HK-2 (cell line): ENCODE results near the gene CRIP2.

Experiments used
- DNase-seq: peaks from one replicate; pipeline ENCODE4 v3.0.0-alpha.2; 2018; ENCODE audit not compliant: unreplicated experiment

CRIP2 gene

DNA sequence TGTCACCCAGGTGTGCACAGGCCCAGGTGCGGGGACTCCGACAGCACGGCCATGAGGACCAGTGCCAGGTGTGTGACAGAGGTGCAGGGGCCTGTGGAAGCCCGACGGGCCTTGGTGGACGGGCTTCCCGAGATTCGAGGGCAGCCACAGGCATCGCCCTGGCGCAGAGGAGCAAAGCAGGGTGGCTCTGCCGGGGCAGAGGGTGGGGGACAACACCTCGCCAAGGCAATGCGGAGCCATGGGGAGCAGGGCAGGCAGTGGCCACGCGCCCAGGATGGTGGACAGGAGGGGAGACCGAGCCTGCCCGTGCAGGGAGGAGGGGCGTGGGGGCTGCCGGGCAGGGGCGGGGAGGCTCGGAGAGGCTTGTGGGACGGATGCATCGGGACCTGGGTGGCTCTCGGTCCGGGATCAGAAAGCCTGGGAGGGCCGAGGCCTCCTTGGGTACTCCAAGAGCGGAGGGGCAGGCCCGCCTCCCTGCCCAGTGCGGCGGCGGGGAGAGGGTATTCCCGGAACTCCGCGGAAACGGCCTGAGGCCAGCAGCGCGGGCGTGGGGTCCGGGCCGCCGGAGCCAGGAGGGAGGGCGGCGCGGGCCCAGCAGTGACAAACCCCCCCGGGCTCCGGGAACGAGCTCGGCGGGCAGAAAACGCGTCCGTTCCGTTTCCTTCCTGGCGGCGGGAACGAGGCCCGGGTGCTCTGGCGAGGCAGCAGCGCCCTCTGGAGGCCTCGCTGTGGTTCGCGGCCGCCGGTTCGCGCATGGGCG, 53.4 kb downstream of the CRIP2 start:
- DNase-seq: peak; percentile 80

DNA sequence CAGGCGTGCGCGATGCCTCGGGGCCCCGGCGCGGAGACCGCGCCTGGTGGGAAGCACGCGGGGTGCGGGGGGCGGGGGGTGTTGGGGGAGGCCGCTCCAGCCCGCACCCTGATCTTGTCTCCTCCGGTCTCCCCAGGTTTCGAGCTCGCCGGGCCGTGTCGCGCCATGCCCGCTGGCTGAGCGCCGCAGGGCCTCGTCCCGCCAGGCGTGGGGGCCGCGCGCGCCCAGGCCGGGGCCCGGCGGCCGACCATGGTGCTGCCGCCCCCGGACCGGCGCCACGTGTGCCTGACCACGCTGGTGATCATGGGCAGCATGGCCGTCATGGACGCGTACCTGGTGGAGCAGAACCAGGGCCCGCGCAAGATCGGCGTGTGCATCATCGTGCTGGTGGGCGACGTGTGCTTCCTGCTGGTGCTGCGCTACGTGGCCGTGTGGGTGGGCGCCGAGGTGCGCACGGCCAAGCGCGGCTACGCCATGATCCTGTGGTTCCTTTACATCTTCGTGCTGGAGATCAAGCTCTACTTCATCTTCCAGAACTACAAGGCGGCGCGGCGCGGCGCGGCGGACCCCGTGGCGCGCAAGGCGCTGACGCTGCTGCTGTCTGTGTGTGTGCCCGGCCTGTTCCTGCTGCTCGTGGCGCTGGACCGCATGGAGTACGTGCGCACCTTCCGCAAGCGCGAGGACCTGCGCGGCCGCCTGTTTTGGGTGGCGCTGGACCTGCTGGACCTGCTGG, 54.1 kb downstream of the CRIP2 start:
- DNase-seq: no peak

DNA sequence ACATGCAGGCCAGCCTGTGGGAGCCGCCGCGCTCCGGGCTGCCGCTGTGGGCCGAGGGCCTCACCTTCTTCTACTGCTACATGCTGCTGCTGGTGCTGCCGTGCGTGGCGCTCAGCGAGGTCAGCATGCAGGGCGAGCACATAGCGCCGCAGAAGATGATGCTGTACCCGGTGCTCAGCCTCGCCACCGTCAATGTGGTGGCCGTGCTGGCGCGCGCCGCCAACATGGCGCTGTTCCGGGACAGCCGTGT, 54.6 kb downstream of the CRIP2 start:
- no peak for DNase-seq
